Thymus (tissue), 11 donors: ENCODE results near the gene LHX3. TPM values are rescaled to one million over a fixed set of nuclear protein-coding genes. Genes with fewer than 3 reads are reported as not detected.

ENCODE experiments used
- DNase-seq, 9 donors: peaks; one replicate each; pipeline ENCODE4 v3.0.0-alpha.2; 2013; ENCODE audit warnings: low spot score in 9 of 9, low read depth in 6 of 9, missing footprints in 1 of 9
- H3K27ac ChIP-seq, 2 donors: one replicate each; pipeline ENCODE4 v1.5.1; 2013; ENCODE audit warnings: control low read depth in 1 of 2, low read depth in 1 of 2, low read length in 1 of 2, mild to moderate bottlenecking in 1 of 2, moderate library complexity in 1 of 2
- H3K27me3 ChIP-seq, 2 donors: one replicate each; pipeline ENCODE4 v1.5.1; 2013; ENCODE audit warnings: low read length in 1 of 2; ENCODE audit not compliant: control insufficient read depth in 2 of 2, insufficient read depth in 1 of 2
- H3K36me3 ChIP-seq, 2 donors: one replicate each; pipeline ENCODE4 v1.5.1; 2013; ENCODE audit warnings: low read length in 1 of 2, mild to moderate bottlenecking in 1 of 2, moderate library complexity in 1 of 2; ENCODE audit not compliant: control insufficient read depth in 2 of 2, insufficient read depth in 2 of 2
- H3K4me1 ChIP-seq, 2 donors: one replicate each; pipeline ENCODE4 v1.5.1; 2013; ENCODE audit warnings: low read length in 2 of 2; ENCODE audit not compliant: control insufficient read depth in 2 of 2, insufficient read depth in 2 of 2
- H3K4me3 ChIP-seq, 2 donors: one replicate each; pipeline ENCODE4 v1.5.1; 2013; ENCODE audit warnings: low read length in 2 of 2, control low read depth in 1 of 2, mild to moderate bottlenecking in 1 of 2
- H3K9me3 ChIP-seq, 2 donors: one replicate each; pipeline ENCODE4 v1.5.1; 2013; ENCODE audit warnings: low read length in 1 of 2, mild to moderate bottlenecking in 1 of 2; ENCODE audit not compliant: control insufficient read depth in 2 of 2, insufficient read depth in 1 of 2
- WGBS: extraction: QIAGEN DNeasy Blood & Tissue Kit; methylation state at CpG from one replicate; pipeline ENCODE4 v1.1.7; 2013; 5-methylcytosine and 5-hydroxymethylcytosine counted together
- polyA plus RNA-seq: library from polyadenylated mRNA; stranded (reverse); fragments of 200-250 nt; gene quantifications from one replicate; pipeline ENCODE4 v1.2.3, GENCODE V29; 2013
- total RNA-seq: library from RNA; stranded (reverse); fragments of 120-200 nt; gene quantifications from one replicate; pipeline ENCODE4 v1.2.4, GENCODE V29; 2013
- donor health status: healthy.

LHX3 gene
- total and polyA plus RNA-seq, 2 donors, result 0.09 to 0.23 TPM

- 91% methylated on average over 30 of the region's 30 CpGs for WGBS
- peaks cover 10 to 19% of the 10 kb centered on the region in 2 donors for H3K4me1 ChIP-seq
- no peaks in the 10 kb centered on the region for H3K9me3 ChIP-seq
Measured at GRCh38 chr9:136248951-136249876, 44.3 kb upstream of the LHX3 start.

GRCh38 chr9:136247947-136248637, 43.2 kb upstream of the LHX3 start:
- peaks cover 17 to 28% of the 10 kb centered on the region in 2 donors for H3K4me1 ChIP-seq
- no peaks in the 10 kb centered on the region for H3K9me3 ChIP-seq
- no peak overlapping the region for H3K4me3 ChIP-seq
- DNase-seq, result no peak
- H3K27me3 ChIP-seq, result peaks cover 0 to 23% of the 10 kb centered on the region in 2 donors
- no peaks in the 10 kb centered on the region for H3K36me3 ChIP-seq
- 93% methylated on average over 24 of the region's 24 CpGs for WGBS
- H3K27ac ChIP-seq, result no peak overlapping the region

More at GRCh38 chr9:136248951-136249876, 44.3 kb upstream of the LHX3 start:
- Histone ChIP-seq H3K27me3 (peaks cover 0 to 23% of the 10 kb centered on the region in 2 donors), H3K27ac (no peak overlapping the region), H3K36me3 (no peaks in the 10 kb centered on the region), H3K4me3 (no peak overlapping the region)
- no peak for DNase-seq

GRCh38 chr9:136247551-136247916, 42.6 kb upstream of the LHX3 start:
- Histone ChIP-seq H3K4me3 (no peak overlapping the region), H3K36me3 (no peaks in the 10 kb centered on the region), H3K27me3 (peaks cover 0 to 23% of the 10 kb centered on the region in 2 donors), H3K4me1 (peaks cover 17 to 31% of the 10 kb centered on the region in 2 donors), H3K9me3 (no peaks in the 10 kb centered on the region), H3K27ac (no peak overlapping the region)
- WGBS, result 80% methylated on average over 9 of the region's 9 CpGs
- no peak for DNase-seq

- Histone ChIP-seq H3K27me3 (peaks cover 0 to 23% of the 10 kb centered on the region in 2 donors), H3K27ac (no peak overlapping the region), H3K4me1 (peaks cover 17 to 32% of the 10 kb centered on the region in 2 donors), H3K4me3 (no peak overlapping the region), H3K36me3 (no peaks in the 10 kb centered on the region), H3K9me3 (no peaks in the 10 kb centered on the region)
- WGBS, result 90% methylated on average over 26 of the region's 26 CpGs
- no peak for DNase-seq
Measured at GRCh38 chr9:136246849-136247550, 42.1 kb upstream of the LHX3 start.

DNA sequence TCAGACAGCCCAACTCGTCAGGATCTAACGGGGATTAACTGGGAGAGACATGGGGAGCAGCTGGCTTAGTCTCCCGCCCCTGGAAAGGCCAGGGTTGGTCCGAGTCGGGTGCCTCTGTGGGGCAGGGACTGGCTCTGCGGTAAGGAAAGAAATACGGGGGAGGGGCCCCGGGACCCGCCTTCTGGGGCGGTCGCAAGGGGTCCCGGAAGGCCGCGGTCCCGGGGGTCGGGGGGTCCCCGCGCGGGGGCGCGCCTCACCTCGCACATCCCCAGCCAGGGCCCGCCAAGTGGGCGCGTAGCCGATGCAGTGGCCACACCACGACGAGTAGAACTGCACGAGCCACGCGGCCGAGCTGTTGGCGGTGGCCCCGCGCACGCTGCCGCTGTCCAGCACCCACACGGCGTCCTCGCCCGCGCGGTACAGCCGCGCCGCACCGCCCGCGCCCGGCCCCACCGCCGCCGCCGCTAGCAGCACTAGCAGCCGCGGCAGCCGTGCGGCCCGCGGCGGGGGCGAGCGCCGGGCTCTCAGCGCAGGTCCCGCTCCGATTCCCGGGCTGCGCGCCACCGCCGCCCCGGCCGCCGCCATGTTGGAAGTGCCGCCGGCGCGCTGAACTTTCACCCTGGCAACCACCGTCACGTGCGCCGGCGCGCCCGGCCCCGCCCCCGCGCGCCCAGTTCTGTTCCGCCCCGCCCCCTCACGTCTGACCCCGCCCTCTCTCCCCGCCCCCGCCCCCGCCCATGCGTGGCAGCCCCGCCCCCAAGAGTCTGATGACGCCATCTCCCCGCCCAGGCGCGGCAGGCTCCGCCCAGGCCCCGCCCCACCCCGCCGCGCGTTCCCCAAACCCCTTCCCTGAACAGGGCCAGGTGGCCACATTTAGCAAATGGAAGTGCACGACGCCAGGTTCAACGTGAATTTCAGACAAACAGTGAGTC, 40.6 kb upstream of the LHX3 start, which contains the start of gene QSOX2:
Gene QSOX2, minus strand, starts transcription at position 594 of the 932 bp plus-strand sequence. Its CDS starts 9 bp downstream, at position 585.
- peak within 1 kb of the TSS; percentile 59 to 89 for H3K4me3 ChIP-seq
- peak in 8 of 9 donors; percentile 50 to 85 (median 64) for DNase-seq
- peaks cover 4 to 5% of the 10 kb centered on the region in 2 donors for H3K36me3 ChIP-seq
- WGBS, result under 1% methylated on average over 112 of the region's 112 CpGs
- H3K4me1 ChIP-seq, result peaks cover 17 to 32% of the 10 kb centered on the region in 2 donors
- no peaks in the 10 kb centered on the region for H3K9me3 ChIP-seq
- H3K27ac ChIP-seq, result peak within 1 kb of the TSS; percentile 56 to 79
- peaks cover 0 to 20% of the 10 kb centered on the region in 2 donors for H3K27me3 ChIP-seq

- H3K4me1 ChIP-seq, result peaks cover 17 to 32% of the 10 kb centered on the region in 2 donors
- H3K27ac ChIP-seq, result no peak overlapping the region
- H3K4me3 ChIP-seq, result peak overlapping the region; percentile 59 to 89
- peaks cover 0 to 17% of the 10 kb centered on the region in 2 donors for H3K27me3 ChIP-seq
- no peaks in the 10 kb centered on the region for H3K9me3 ChIP-seq
- no peak for DNase-seq
- peaks cover 4 to 5% of the 10 kb centered on the region in 2 donors for H3K36me3 ChIP-seq
- WGBS, result 6% methylated on average over 6 of the region's 6 CpGs
Measured at GRCh38 chr9:136244969-136245218, 40.0 kb upstream of the LHX3 start.

DNA sequence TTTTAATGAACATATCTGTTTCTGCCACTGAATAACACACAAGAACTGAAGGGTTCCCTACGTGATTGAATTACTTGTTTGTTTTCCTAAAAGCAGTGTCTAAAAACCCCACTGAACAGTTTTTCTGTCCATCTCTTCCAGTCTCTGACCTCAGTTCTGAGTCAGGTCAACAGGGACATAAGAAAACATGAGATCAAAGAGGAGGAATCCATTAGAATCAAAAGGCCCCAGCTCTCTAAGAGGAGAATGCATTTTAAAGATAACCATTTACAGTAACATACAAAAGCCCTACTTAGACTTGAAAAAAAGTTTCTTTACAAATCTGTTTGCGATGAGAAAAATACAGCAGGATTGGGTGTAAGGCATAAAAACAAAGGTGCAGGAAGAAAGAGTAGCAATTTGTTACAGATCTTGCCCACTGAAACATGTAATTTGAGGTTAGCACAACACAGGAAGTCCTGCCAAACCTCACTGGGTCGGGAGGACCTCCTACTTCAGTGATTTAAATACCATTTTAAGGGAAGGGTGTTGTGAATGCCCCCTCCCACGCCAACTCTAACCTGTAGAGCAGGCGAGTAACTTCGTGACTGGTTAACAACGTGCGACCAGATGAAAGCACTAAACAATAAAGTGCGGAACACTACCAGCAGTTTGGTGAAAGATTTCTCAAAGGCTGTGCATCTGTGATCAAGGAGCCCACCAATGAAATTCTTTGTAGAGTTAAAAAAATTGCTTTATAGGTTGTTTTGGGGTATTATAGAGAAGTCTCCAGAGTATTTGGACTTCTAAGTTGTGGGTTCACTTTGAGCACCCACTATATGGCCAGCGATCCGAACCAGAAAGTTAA, 39.4 kb upstream of the LHX3 start:
- Histone ChIP-seq H3K4me3 (peak overlapping the region; percentile 59 to 89), H3K9me3 (no peaks in the 10 kb centered on the region), H3K4me1 (peaks cover 17 to 32% of the 10 kb centered on the region in 2 donors), H3K27ac (peak overlapping the region; percentile 28 to 53), H3K27me3 (peaks cover 0 to 14% of the 10 kb centered on the region in 2 donors), H3K36me3 (peaks cover 4 to 5% of the 10 kb centered on the region in 2 donors)
- 38% methylated on average over 11 of the region's 11 CpGs for WGBS
- DNase-seq, result peak in 2 of 9 donors; percentile 33 to 62
